Progenitor cell of endocrine pancreas (in vitro differentiated cells): ENCODE data around the gene PDZD2. TPM values are rescaled to one million over a fixed set of nuclear protein-coding genes. Genes with fewer than 3 reads are reported as not detected.

Experiments
- DNase-seq: peaks from one replicate; pipeline ENCODE4 v3.0.0; 2021; ENCODE audit warnings: low spot score; ENCODE audit not compliant: unreplicated experiment
- H3K27ac Mint-ChIP-seq: 2 replicates; pipeline ENCODE4 v1.8.0; 2021; ENCODE audit warnings: mild to moderate bottlenecking, moderate library complexity, mixed read lengths
- H3K27me3 Mint-ChIP-seq: 2 replicates; pipeline ENCODE4 v1.8.0; 2021; ENCODE audit warnings: mixed read lengths
- H3K36me3 Mint-ChIP-seq: 2 replicates; pipeline ENCODE4 v1.8.0; 2022; ENCODE audit warnings: mixed read lengths; ENCODE audit not compliant: insufficient read depth
- H3K4me1 Mint-ChIP-seq: 2 replicates; pipeline ENCODE4 v1.8.0; 2021; ENCODE audit warnings: low read depth, mixed read lengths
- H3K4me3 Mint-ChIP-seq: 2 replicates; pipeline ENCODE4 v1.8.0; 2021; ENCODE audit warnings: low read depth, mild to moderate bottlenecking, moderate library complexity, mixed read lengths
- H3K9me3 Mint-ChIP-seq: 2 replicates; pipeline ENCODE4 v1.8.0; 2021; ENCODE audit warnings: low read depth, mixed read lengths
- total RNA-seq: library from RNA; stranded (reverse); gene quantifications from 2 replicates; pipeline ENCODE4 v1.2.1, GENCODE V29; 2021
- TF ChIP-seq, protein P1 (sequence below): fragments of 200-600 bp; sonication (generic); IDR thresholded peaks from one replicate; pipeline ENCODE4 v1.5.0; 2021; ENCODE audit warnings: antibody characterized with exemption, mild to moderate bottlenecking; ENCODE audit not compliant: unreplicated experiment

PDZD2 gene
- total RNA-seq, 1 donor from 2014 or later = 3.1 TPM

- H3K4me3 Mint-ChIP-seq = no peak overlapping the region
- H3K4me1 Mint-ChIP-seq = no peaks in the 10 kb centered on the region
- no peaks in the 10 kb centered on the region for H3K27me3 Mint-ChIP-seq
- H3K9me3 Mint-ChIP-seq = no peaks in the 10 kb centered on the region
- H3K36me3 Mint-ChIP-seq = peaks cover 22% of the 10 kb centered on the region
- DNase-seq = no peak
- no peak overlapping the region for H3K27ac Mint-ChIP-seq
- TF ChIP-seq, protein P1, sequence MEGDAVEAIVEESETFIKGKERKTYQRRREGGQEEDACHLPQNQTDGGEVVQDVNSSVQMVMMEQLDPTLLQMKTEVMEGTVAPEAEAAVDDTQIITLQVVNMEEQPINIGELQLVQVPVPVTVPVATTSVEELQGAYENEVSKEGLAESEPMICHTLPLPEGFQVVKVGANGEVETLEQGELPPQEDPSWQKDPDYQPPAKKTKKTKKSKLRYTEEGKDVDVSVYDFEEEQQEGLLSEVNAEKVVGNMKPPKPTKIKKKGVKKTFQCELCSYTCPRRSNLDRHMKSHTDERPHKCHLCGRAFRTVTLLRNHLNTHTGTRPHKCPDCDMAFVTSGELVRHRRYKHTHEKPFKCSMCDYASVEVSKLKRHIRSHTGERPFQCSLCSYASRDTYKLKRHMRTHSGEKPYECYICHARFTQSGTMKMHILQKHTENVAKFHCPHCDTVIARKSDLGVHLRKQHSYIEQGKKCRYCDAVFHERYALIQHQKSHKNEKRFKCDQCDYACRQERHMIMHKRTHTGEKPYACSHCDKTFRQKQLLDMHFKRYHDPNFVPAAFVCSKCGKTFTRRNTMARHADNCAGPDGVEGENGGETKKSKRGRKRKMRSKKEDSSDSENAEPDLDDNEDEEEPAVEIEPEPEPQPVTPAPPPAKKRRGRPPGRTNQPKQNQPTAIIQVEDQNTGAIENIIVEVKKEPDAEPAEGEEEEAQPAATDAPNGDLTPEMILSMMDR = no peak
Observed at GRCh38 chr5:32138839-32139493, 500.0 kb downstream of the PDZD2 start.

GRCh38 chr5:32143617-32144377 lies 504.9 kb downstream of the PDZD2 start:
- Mint-ChIP-seq H3K36me3 (peaks cover 22% of the 10 kb centered on the region), H3K9me3 (no peaks in the 10 kb centered on the region), H3K27ac (no peak overlapping the region), H3K27me3 (no peaks in the 10 kb centered on the region), H3K4me1 (peaks cover 12% of the 10 kb centered on the region), H3K4me3 (no peak overlapping the region)
- no peak for DNase-seq
- TF ChIP-seq, protein P1 = no peak

DNA sequence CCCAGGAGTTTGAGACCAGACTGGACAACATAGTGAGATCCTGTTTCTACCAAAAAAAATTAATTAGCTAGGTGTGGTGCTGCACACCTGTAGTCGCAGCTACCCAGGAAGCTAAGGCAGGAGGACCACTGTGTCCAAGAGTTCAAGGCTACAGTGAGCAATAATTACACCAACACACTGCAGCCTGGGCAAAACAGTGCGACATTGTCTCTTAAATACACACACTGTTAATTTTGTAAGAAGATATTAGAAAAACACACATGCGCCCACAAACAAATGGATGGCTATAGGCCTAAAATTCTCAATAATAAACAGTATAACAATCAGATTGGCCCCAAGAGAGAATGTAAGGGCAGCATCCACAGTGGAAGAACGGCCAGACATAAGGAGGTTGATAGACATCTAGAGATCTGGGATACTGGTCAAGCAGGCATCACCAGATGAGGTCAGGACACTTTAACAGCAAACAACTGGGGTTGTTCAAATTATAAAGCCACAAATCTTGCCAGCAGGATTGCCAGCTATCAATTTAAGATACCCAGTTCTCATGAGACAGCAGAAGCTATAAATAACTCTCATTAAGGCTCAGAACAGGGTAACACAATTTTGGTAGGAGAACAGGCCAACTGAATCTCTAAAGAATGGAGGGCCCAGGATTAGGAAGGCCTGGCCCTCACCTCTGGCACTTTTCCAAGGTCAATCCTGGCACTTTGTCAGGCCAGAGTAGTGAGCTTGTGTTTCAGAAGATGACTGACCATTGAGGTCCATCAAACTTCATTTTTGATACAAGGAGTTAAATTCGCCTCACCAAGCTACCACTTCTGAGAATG lies 505.7 kb downstream of the PDZD2 start:
- Mint-ChIP-seq H3K9me3 (no peaks in the 10 kb centered on the region), H3K36me3 (peaks cover 25% of the 10 kb centered on the region), H3K4me3 (no peak overlapping the region), H3K27ac (no peak overlapping the region), H3K27me3 (no peaks in the 10 kb centered on the region), H3K4me1 (peaks cover 12% of the 10 kb centered on the region)
- no peak for DNase-seq
- TF ChIP-seq, protein P1 = no peak

- TF ChIP-seq, protein P1 = no peak
- no peaks in the 10 kb centered on the region for H3K9me3 Mint-ChIP-seq
- no peaks in the 10 kb centered on the region for H3K27me3 Mint-ChIP-seq
- H3K4me3 Mint-ChIP-seq = no peak overlapping the region
- no peak overlapping the region for H3K27ac Mint-ChIP-seq
- H3K4me1 Mint-ChIP-seq = peaks cover 12% of the 10 kb centered on the region
- H3K36me3 Mint-ChIP-seq = peaks cover 21% of the 10 kb centered on the region
- DNase-seq = no peak
Observed at GRCh38 chr5:32145378-32145777, 506.4 kb downstream of the PDZD2 start.

- TF ChIP-seq, protein P1 = no peak
- H3K4me3 Mint-ChIP-seq = no peak overlapping the region
- peaks cover 13% of the 10 kb centered on the region for H3K4me1 Mint-ChIP-seq
- peaks cover 18% of the 10 kb centered on the region for H3K36me3 Mint-ChIP-seq
- no peaks in the 10 kb centered on the region for H3K27me3 Mint-ChIP-seq
- H3K9me3 Mint-ChIP-seq = peaks cover 3% of the 10 kb centered on the region
- no peak overlapping the region for H3K27ac Mint-ChIP-seq
- DNase-seq = no peak
Observed at GRCh38 chr5:32147236-32147635, 508.3 kb downstream of the PDZD2 start.
